GM21528 (cell line): ENCODE results near the gene ATOSA.
A peak's percentile ranks its signal among the peaks of the same experiment; 100 is the strongest.

ENCODE experiments used
- ATAC-seq: cut with Tn5 transposase; IDR thresholded peaks from one replicate; pipeline ENCODE4 v1.9.1; 2021; ENCODE audit warnings: mild to moderate bottlenecking, moderate library complexity; ENCODE audit not compliant: unreplicated experiment, low FRiP score

ATOSA gene

DNA sequence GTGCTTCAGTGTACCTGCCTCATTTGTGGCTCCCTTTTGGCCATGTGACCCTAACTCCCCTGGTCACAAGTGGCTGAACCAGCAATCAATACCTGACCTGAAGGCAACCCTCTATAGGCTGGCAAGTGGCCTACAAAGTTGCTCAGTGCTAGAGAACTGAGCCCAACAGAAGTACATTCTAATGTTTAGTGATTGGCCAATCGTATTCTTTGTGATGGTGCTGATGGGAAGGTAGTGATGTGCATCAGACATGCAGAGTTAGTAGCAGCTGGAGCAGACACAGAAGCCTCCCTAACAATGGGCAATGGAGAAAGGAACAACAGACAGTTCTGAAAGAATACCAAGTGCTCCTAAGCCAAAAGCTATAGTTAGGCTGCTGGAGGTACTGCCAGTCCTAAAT, 10.4 kb upstream of the ATOSA start:
- ATAC-seq = no peak

DNA sequence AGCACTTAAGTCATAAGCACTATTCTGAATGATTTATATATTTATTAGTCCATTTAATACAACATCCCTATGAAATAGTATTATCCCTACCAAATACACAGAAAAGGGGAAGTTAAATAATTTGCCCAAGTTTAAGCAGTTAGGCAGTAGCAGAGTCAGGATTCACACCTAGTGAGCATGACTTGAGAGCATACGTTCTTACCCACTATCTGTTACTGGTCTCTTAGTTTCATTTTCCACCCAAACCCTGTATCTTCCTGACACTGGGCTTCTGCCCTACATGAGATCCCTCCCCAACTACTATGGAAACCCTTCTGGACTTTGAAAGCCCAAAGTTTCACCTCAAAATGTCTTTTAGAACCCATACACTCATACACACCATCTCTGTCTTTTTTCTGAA, 4.4 kb upstream of the ATOSA start:
- peak; percentile 46 for ATAC-seq

DNA sequence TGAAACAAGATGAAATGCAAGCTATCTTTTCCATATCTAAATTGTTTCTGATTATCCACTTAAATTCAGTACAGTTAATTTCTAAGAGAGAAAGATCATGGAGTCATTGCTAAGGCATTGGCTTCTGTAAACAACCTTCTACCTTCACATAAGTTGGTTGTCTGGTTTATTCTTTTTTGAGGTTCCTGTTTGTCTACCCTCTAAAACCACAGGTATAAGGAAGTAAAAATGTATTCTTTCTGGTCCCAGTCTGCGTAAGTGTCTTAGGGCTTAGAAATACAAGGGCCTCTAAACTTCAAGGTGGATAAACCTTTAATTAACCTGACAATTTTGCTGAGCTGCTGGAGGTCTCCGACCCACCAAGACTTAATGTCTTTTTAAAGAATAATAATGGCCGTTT, 3.6 kb upstream of the ATOSA start:
- no peak for ATAC-seq

DNA sequence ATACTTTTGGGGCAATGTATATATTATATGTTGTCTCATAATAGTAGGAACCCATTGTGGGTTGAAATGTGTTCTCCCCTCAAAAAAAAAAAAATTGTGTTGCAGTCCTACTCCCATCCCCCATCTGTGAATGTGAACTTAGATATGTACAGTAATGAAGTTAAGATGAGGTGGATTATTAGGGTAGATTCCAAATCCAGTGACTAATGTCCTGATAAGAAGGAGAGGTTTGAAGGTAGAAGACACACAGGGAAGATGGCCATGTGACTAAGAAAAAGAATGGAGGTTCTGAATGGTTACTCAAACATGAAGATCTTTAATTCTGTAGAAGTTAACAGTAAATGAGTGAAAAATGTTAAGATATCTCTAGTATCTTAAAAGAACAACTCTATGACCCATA, 3.0 kb upstream of the ATOSA start:
- ATAC-seq = no peak

DNA sequence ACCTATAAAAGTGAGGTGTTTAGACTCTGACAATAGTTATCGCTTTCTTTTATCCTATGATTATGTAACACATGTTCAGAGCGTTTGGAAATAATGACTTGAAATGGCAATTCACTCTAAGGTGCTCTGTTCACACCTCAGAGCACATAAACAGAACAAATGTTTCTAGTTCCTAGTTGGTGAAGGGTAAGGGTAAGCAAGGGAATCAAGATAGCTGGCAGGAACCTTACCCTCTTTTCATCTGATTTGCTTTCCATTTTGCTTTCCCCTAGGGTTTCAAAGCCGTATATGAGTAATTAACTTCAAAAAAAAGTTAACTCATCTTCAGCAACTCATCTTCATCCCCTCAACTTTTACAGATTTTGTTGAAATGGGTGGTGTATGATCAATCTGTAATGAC, 2.3 kb upstream of the ATOSA start:
- ATAC-seq = no peak

DNA sequence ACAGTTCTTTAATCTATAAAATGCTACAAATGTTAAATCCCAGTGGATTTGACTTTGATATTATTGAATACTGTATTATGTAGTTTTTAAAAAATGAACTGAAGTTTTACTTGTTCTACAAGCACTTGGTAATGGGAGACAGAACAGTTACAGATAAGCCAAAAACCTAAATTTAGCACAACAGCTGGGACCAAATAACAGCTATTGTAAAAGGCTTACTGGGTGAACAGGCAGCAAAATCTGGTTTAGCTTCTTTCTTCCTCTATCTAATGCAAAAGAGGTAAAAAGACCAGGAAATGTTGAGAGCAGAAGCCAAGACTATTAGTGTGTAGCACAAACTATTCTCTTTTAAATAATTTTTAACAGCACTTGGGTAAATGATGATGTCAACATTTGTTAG, 1.6 kb upstream of the ATOSA start:
- no peak for ATAC-seq

DNA sequence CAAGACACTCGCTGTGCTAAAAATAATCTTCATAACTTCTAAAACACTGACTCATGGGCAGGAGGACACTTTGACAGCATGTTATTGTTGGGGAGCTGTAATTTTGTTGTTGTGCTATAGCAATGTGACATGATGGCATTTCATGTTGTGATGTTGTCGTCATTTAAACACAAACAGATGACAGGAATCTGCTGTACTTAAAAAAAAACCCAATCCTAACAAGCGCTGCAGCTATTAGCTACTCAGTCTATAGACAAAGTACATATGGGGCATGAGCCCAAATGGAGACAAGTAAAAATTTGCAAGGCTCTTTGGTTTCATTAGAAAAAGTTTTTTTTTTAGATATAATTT, 828 bp upstream of the ATOSA start:
- ATAC-seq = no peak

DNA sequence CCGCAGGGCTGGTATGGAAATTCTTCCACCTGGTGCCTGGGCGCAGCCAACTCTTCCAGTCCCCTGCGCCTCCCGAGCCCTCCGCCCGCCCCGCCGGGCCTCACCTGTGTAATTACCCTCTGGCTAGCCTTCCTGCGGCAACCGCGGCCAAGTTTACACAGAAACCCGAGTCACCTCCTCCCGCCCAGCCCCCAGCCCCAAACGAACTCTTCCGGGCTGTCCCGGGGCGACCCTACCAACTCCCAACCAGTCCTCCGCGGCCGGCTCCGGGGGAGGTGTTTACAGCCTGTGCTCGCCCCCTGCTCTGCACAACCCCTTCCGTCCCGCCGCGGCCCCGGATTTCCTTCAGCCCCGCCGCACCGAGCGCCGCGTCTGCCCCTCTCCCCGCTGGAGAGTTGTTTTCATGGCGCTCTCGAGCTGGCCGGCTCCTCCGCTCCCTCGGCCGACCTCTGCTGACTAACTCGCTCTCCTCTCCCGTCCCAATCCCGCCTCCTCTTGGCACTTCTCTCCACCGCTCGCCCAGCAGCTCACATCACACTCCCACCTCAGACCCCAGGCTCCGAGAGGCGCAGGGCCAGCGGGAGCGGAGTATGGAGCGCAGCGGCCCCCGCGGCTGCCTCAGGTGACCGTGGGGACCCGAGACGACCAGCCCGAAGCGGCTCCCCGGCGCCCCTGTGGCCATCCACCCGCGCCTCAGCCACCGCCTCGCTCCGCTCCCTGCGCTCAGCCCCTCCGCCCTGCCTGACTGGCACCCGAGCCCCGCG, 538 bp downstream of the ATOSA start:
- ATAC-seq = peak; percentile 29

DNA sequence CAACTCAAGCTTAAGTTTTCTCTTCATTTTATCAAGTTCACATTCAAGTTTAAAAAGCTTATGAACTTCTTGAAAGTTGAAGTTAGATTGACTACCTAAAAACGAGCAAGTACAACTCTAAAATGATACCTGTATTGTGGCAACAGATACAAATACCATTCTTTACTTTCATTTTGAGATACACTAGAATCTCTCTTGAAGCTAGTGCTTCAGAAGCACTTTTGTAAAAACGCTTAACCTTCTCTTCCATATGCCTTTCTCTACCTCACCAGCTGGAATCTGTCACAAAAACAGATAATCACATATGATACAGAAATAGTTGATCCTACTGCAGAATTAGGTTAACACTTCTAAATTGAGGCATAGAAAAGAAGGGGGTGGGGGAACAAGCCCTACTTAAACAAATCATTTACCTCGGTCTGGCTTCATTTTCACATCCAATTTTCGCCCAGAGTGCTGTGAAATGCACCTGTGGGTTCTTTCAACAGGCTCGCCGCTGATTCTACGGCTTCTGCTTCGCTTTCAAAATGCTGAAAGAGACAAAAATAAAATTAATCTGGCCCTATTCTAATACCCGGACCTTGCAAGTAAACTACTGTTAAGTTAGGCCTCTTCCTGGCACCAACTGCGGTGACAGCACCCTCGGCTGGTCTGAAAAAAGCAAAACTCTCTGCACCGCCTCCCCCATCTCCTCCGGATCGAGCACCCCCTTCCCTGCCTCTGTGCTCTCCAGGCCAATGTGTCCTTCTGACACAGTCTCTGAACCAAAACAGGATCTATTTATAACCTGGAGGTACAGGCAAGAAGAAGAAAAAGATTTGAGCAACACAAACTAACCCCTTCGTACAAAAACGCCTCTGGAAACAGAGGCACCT, 1.4 kb downstream of the ATOSA start:
- peak; percentile 42 for ATAC-seq

DNA sequence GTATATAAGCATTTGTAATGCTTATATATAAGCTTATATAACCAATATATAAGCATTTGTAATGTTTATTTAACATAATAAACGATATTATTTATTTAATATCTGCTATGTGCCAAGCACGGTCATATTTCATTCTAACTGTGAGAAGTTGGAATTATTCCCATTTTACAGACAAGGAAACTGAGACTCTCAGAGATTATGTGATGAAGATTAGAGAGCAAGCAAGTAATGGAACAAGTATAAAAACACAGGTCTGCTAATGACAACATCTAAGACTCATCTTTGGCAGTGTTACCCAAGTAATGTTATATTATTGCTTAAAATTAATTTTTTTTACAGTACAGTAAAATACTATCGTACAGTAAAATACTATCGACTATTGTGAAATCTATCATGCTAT, 4.4 kb downstream of the ATOSA start:
- no peak for ATAC-seq

DNA sequence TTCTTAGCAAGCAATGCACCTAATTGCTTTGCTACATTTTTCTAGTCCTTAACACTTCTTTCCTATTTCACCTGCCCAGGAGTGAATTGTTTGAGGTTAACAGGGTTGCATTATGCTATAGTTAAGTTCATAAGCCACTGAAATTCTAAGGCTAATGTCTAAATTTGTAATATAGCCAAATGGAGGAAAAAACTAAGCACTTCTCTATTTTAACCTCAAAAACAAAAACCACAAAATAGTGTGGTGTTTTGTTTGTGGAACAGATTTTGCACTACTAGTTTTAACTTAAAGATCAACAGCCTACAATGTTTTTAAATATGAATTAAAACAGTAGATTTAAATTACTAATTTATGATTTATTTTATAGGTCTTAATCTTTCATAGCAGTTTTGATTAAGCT, 5.5 kb downstream of the ATOSA start:
- no peak for ATAC-seq

DNA sequence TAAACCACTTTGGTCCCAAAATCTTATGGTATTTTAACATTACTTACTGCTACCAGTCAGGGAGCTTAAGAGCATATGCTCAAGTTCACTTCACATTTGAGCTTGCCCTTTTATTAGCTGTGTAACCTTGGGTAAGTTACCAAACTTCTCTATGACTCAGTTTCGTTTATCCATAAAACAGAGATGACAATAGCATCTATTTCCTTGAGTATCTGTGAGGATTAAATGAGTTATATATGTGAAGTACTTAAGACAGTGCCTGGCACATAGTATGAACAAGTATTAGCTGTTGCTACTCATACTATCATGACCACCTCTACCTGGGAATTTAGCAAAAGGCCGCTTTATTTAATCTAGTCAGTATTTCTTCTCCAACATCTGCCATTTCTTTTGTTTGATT, 5.9 kb downstream of the ATOSA start:
- no peak for ATAC-seq

DNA sequence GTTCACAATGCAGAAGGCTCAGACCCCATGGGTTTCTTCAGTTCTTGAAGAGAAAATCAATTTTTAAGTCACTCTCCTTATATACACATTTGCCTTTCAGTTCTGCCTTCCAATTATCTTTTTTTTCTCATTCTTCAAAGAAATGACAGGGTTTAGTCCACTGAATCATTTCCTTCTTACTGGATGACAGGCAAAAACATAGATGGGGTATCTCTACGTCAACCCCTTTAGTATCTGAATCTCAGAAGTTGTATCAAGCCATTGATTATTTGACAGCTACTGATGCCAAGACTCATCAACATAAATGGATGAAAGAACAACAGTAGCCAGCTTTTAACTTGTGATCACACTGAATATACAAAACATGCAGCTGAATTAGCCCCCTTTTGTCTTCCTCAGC, 6.5 kb downstream of the ATOSA start:
- ATAC-seq = no peak

DNA sequence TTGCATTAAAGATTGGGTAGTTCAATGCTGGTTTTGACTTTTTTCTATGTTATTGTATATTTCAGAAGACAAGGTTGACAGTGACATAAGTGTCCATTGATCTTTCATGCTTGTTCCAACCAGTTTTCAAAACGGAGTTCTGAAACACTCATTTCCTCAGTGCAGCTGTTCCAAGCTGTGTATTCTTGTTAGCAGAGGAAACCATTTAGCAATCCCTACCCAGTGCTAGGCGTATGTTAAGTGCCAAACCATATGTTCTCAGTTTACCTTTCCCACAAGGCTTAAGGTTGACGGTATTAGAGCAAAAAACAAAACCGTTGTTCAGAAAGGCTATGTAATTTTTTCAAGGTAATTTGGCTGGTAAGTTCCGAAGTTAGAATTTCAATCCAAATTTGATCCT, 9.1 kb downstream of the ATOSA start:
- ATAC-seq = no peak

DNA sequence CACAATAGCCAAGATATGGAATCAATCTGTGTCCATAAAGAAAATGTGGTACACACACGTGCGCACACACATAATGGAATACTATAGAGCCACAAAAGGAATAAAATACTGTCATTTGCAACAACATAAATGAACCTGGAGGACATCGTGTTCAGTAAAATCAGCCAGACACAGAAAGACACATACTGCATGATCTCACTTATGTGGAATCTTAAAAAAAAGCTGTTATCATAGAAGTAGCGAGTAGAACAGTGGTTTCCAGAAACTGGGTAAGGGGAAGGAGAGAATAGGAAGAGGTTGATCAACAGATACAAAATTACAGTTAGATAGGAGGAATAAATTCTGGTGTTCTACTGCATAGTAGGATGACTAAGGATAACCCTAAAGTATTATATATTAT, 11.1 kb downstream of the ATOSA start:
- no peak for ATAC-seq

DNA sequence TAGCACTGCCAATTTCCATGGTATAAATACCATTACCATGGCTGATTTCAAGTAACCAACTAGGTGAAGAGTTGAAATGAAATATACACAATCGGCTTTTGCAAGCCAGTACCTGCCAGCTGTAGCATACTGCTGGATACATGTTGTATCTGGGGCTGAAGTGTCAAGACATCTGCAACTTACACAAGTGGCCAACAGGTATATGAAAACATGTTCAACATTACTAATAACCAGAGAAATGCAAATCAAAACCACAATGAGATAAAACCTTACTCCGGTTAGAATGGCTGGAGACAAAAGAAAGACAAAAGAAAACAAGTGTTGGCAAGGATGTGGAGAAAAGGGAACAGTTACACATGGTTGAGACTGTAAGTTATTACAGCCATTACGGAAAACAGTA, 11.6 kb downstream of the ATOSA start:
- ATAC-seq = peak; percentile 79

DNA sequence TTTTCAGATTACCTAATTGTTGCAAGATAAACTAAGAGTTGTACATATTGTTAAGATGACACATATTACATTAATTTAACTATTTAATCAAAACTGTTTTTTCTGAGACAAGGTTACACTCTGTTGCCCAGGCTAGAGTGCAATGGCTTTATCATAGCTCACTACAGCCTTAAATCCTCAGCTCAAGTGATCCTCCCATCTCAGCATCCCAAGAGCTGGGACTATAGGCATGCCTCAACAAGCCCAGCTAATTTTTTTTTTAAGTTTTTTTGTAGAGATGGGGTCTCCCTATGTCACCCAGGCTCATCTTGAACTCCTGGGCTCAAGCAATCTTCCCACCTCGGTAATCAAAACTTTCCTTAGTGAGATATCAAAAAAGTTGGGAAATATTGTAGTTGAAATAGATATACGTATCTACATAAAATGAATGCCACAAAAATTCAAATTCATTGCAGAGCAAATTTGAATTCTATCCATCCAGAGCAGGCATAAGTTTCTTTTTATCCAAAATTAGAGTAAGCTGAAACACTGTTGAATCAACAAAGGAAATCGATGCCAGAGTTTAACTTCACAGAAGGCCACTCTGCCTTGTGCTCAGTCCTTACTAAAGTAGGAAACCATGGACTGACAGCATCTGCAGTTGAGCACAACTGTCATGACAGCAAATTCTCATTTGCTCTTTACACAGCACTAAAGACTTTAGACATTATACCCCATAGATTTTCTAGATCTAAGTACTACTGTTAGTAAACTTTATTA, 15.5 kb downstream of the ATOSA start:
- ATAC-seq = no peak

DNA sequence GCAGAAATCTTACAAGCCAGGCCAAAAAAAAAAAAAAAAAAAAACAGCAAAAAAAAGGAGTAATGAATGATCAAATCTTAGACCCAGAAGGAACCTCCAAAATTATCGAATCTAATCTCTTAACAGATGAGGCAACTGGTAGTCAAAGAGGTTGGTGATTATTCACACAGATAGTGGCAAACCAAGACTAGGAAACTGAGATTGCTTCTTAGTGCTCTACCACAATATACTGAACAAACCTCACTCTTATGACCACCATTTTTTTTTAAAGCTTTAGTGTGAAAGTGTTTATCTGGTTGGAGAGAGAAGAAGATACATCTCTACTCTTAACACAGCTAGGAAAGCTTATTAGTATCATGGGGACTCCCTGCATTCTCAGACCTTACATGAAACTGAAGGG, 17.3 kb downstream of the ATOSA start:
- ATAC-seq = no peak

DNA sequence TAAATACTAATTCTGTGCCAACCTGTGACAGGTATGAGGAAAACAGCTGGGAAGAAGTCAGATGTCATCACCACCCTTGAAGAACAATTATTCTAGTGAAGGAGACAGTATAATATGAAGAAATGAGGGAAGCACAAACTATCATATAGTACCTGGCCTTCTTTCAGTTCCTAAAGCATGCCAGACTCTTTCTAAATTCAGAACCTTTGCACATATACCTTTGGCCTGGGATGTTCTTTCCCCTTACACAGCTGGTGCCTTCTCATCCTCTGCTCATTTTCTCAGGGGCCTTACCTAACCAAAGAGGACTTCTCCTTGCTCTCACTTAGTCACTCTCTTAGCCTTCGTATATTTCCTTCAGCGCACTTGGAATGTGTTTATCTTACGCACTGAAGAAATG, 19.0 kb downstream of the ATOSA start:
- ATAC-seq = no peak

DNA sequence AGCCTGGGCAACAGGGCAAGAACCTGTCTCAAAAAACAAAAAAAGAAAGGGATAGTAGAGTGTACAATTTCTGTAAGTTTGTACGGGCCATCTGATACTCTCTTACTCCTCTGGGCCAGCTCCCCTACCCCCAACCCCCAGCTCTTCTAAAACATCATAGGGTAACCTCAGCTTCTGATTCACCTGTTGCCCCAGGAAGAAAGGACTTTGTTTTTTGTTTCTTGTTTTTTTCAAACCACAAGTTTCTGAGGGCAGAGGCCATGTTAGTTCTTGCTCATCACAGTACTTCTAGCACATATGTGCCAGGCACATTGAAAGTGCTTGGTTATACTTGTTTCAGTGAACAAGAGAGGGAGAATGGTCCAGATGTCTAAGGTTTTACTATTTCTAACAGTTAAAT, 20.2 kb downstream of the ATOSA start:
- ATAC-seq = peak; percentile 91

DNA sequence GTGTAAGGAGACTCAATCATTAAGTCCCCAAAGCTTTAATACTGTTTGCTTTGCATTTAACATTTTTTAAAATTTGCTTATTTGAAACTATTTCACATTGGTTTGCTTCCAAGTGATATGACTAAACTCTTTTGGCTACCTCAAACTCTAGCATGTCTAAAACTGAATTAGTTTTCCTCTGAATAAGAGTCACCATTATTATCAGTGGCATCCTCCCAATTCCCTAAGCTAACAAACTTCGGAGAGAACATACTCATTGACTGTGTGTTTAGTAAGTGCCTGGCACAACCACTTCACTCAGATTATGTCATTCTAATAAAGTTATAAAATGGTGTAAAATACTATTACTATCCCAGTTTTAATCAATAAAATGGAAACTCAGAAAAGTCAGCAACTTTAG, 21.9 kb downstream of the ATOSA start:
- no peak for ATAC-seq
